OCI-LY3 (cell line): ENCODE data around the gene CEP70.

ENCODE experiments used
- H2AFZ ChIP-seq: fragments of 200-600, 300-600 bp; shearing (Covaris generic); 2 replicates; pipeline ENCODE4 v1.6.0; 2014; ENCODE audit warnings: antibody characterized with exemption, low read depth, low read length
- H3K27ac ChIP-seq: fragments of 200-600, 300-600 bp; sonication (generic); 2 replicates; pipeline ENCODE4 v1.5.1; 2014; ENCODE audit warnings: mild to moderate bottlenecking, low read length, moderate library complexity, mixed read lengths
- H3K27me3 ChIP-seq: fragments of 200-600, 300-600 bp; sonication (generic); 2 replicates; pipeline ENCODE4 v1.6.1; 2014; ENCODE audit warnings: low read depth, low read length, mixed read lengths
- H3K36me3 ChIP-seq: fragments of 200-600, 300-600 bp; sonication (generic); replicated peaks from 2 replicates; pipeline ENCODE3; 2014; ENCODE audit warnings: low read depth, low read length, mixed read lengths
- H3K4me1 ChIP-seq: fragments of 300-600, 200-600 bp; sonication (generic); 2 replicates; pipeline ENCODE4 v1.6.1; 2014; ENCODE audit warnings: low read length, mixed read lengths
- H3K4me2 ChIP-seq: fragments of 200-600, 300-600 bp; sonication (generic); 2 replicates; pipeline ENCODE4 v1.6.1; 2014; ENCODE audit warnings: low read length, mixed read lengths
- H3K4me3 ChIP-seq: fragments of 300-600, 200-600 bp; sonication (generic); 2 replicates; pipeline ENCODE4 v1.5.1; 2014; ENCODE audit warnings: antibody characterized with exemption, mild to moderate bottlenecking, low read length, moderate library complexity
- H3K79me2 ChIP-seq: fragments of 300-600, 200-600 bp; shearing (Covaris generic); 2 replicates; pipeline ENCODE4 v1.6.1; 2014; ENCODE audit warnings: mild to moderate bottlenecking, low read length, mixed read lengths
- H3K9ac ChIP-seq: fragments of 300-600, 200-600 bp; shearing (Covaris generic); 2 replicates; pipeline ENCODE4 v1.6.0; 2014; ENCODE audit warnings: mild to moderate bottlenecking, low read length, moderate library complexity
- H3K9me3 ChIP-seq: fragments of 200-600, 300-600 bp; shearing (Covaris generic); 2 replicates; pipeline ENCODE4 v1.6.1; 2014; ENCODE audit warnings: low read length, mixed read lengths; ENCODE audit not compliant: insufficient read depth
- H4K20me1 ChIP-seq: fragments of 200-600, 300-600 bp; sonication (generic); 2 replicates; pipeline ENCODE4 v1.6.1; 2016; ENCODE audit warnings: low read length, mixed read lengths; ENCODE audit not compliant: insufficient read depth
- EZH2phosphoT487 ChIP-seq: fragments of 200-600 bp; shearing (Covaris generic); IDR thresholded peaks from 2 replicates; pipeline ENCODE4 v1.6.1; 2018; ENCODE audit warnings: antibody characterized with exemption, mixed run types, low read depth
- TF ChIP-seq, protein P1 (sequence below): fragments of 200-600, 300-600 bp; sonication (generic); IDR thresholded peaks from 2 replicates; pipeline ENCODE4 v1.5.1; 2014; ENCODE audit warnings: antibody characterized with exemption, low read length, low read depth

Gene CEP70

DNA sequence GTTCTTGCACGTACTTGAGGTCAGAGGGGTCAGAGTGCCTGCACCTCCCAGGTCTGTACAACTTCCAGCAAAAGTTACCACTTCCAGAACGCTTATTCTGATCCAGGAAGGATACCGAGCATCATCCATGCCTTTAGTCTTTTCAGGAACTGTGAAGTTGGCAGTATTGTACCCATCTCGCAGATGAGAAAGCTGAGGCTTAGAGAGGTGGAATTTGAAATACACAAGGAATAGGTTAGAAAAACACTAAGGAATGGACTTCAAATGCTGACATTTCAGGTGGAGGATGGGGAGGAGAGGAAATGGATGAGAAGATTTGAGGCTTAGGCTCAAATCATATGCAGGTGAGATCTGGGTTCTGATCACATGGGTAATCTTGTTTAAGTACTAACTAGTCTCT, 148.4 kb downstream of the CEP70 start:
- Histone ChIP-seq H3K9ac (no peak overlapping the region), H3K4me1 (no peaks in the 10 kb centered on the region), H3K4me3 (no peak overlapping the region), H3K79me2 (no peaks in the 10 kb centered on the region), H3K27me3 (no peaks in the 10 kb centered on the region), H3K9me3 (no peaks in the 10 kb centered on the region), H3K36me3 (no peaks in the 10 kb centered on the region), H4K20me1 (no peaks in the 10 kb centered on the region), H2AFZ (no peak overlapping the region), H3K27ac (no peak overlapping the region), H3K4me2 (no peak overlapping the region)
- TF ChIP-seq, protein P1, sequence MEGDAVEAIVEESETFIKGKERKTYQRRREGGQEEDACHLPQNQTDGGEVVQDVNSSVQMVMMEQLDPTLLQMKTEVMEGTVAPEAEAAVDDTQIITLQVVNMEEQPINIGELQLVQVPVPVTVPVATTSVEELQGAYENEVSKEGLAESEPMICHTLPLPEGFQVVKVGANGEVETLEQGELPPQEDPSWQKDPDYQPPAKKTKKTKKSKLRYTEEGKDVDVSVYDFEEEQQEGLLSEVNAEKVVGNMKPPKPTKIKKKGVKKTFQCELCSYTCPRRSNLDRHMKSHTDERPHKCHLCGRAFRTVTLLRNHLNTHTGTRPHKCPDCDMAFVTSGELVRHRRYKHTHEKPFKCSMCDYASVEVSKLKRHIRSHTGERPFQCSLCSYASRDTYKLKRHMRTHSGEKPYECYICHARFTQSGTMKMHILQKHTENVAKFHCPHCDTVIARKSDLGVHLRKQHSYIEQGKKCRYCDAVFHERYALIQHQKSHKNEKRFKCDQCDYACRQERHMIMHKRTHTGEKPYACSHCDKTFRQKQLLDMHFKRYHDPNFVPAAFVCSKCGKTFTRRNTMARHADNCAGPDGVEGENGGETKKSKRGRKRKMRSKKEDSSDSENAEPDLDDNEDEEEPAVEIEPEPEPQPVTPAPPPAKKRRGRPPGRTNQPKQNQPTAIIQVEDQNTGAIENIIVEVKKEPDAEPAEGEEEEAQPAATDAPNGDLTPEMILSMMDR, result no peak
- no peak for TF ChIP-seq EZH2phosphoT487

DNA sequence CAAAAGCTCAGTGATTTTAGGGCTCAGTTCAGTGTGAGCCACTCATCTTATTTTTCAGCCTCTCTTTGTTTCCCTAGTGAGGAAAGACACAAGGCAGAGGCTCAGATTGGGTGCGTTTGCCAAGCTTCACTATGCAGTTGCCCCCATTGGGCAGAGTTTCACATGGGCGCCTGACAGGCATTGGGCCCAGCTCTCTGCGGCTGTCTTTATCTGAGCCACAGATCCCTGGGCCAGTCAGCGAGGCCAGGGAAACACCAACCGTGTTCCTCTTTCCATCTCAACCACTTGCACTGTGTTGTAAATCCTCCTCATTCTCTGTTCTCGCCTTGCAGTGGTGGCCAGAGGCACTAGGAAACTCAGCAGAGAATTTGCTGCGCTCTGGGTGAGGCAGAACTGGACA, 148.8 kb downstream of the CEP70 start:
- Histone ChIP-seq H3K27me3 (no peaks in the 10 kb centered on the region), H3K4me2 (no peak overlapping the region), H2AFZ (no peak overlapping the region), H3K36me3 (no peaks in the 10 kb centered on the region), H4K20me1 (no peaks in the 10 kb centered on the region), H3K27ac (no peak overlapping the region), H3K4me1 (no peaks in the 10 kb centered on the region), H3K79me2 (no peaks in the 10 kb centered on the region), H3K4me3 (no peak overlapping the region), H3K9me3 (no peaks in the 10 kb centered on the region), H3K9ac (no peak overlapping the region)
- TF ChIP-seq, protein P1, result no peak
- TF ChIP-seq EZH2phosphoT487, result no peak
